ENCODE measurements around the gene NELL1. TPM values are rescaled to one million over a fixed set of nuclear protein-coding genes. Genes with fewer than 3 reads are reported as not detected.

The NELL1 gene
- total and polyA plus RNA-seq, 10 donors = 0.20 TPM; not detected in 9

- no peak overlapping the region for H3K4me3 ChIP-seq
- no peak for TF ChIP-seq POLR2A (IDR thresholded peaks at IDR 0.05)
- no peak for TF ChIP-seq CTCF (IDR thresholded peaks at IDR 0.05 in 8 of 11, conservative IDR thresholded peaks at IDR 0.05 in 3 of 11)
- no peak for TF ChIP-seq POLR2AphosphoS5 (IDR thresholded peaks at IDR 0.05)
- H3K27me3 ChIP-seq (replicated peaks in 1 of 7) = no peaks in the 10 kb centered on the region
- H3K9me3 ChIP-seq = no peaks in the 10 kb centered on the region
- no peak overlapping the region for H3K27ac ChIP-seq
- no peaks in the 10 kb centered on the region for H3K36me3 ChIP-seq
- WGBS, 5 donors = 77 to 100% (median 90%) methylated on average over 1 of the region's 1 CpG
- intact Hi-C loops (cut with DNase I; ENCODE audit: low total_unique reads) = no loop called here
- H3K4me1 ChIP-seq = no peaks in the 10 kb centered on the region
- no peak for DNase-seq
These were observed 446.6 kb downstream of the NELL1 start for GRCh38 chr11:21116009-21116408.

- no peak for TF ChIP-seq POLR2AphosphoS5 (IDR thresholded peaks at IDR 0.05)
- TF ChIP-seq CTCF (IDR thresholded peaks at IDR 0.05 in 8 of 11, conservative IDR thresholded peaks at IDR 0.05 in 3 of 11) = no peak
- no peak for TF ChIP-seq POLR2A (IDR thresholded peaks at IDR 0.05)
- 44 to 56% (median 49%) methylated on average over 3 of the region's 3 CpGs for WGBS, 5 donors
- H3K4me3 ChIP-seq = no peak overlapping the region
- no peaks in the 10 kb centered on the region for H3K36me3 ChIP-seq
- no peaks in the 10 kb centered on the region for H3K4me1 ChIP-seq
- no peak for DNase-seq
- no peaks in the 10 kb centered on the region for H3K9me3 ChIP-seq
- intact Hi-C loops (cut with DNase I; ENCODE audit: low total_unique reads) = no loop called here
- no peaks in the 10 kb centered on the region for H3K27me3 ChIP-seq (replicated peaks in 1 of 7)
- H3K27ac ChIP-seq = no peak overlapping the region
These were observed 450.0 kb downstream of the NELL1 start for GRCh38 chr11:21119411-21119810.

DNA sequence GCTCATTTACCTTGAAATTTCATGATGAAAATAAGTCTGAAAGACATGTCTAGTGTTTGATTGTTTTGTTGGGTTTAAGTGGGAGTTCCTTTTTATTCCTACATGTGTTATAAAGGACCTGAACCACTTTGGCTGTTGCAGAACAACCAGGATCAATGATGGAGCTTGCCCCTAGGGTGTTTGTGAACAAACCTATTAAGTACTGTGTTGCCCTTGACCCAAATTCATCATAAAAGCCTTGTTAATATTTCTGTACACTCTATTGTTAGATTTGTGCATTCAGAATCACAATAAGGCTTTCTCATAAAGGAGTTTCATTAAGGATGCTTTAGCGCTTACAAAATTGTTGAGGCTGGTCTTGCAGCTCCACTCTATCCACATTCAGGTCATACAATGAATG, 452.6 kb downstream of the NELL1 start:
- no peaks in the 10 kb centered on the region for H3K27me3 ChIP-seq (replicated peaks in 1 of 7)
- no peak overlapping the region for H3K27ac ChIP-seq
- H3K9me3 ChIP-seq = no peaks in the 10 kb centered on the region
- TF ChIP-seq CTCF (IDR thresholded peaks at IDR 0.05 in 8 of 11, conservative IDR thresholded peaks at IDR 0.05 in 3 of 11) (no peak), POLR2AphosphoS5 (IDR thresholded peaks at IDR 0.05) (no peak), POLR2A (IDR thresholded peaks at IDR 0.05) (no peak)
- 89 to 97% (median 90%) methylated on average over 1 of the region's 1 CpG for WGBS, 5 donors
- no peak for DNase-seq
- intact Hi-C loops (cut with DNase I; ENCODE audit: low total_unique reads) = no loop called here
- no peaks in the 10 kb centered on the region for H3K4me1 ChIP-seq
- no peaks in the 10 kb centered on the region for H3K36me3 ChIP-seq
- no peak overlapping the region for H3K4me3 ChIP-seq

DNA sequence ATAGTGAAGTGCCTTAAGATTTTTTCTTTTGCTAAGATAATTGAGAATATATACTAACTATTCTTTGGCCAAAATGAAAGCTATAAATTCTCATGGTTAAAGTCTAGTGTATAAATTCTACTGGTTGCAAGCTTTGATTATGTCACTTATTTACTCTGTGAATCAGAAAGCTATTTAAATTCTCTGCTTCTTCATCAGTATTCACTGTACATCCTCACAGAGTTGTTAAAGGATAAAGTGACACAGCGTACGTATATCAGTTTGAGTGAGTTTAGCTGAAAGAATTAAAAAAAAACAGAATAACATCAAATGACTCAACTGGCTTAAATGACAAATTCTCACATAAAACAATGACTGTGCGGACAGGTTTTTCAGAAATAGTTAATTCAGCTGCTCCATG, 453.1 kb downstream of the NELL1 start:
- TF ChIP-seq CTCF (IDR thresholded peaks at IDR 0.05 in 8 of 11, conservative IDR thresholded peaks at IDR 0.05 in 3 of 11) (no peak), POLR2AphosphoS5 (IDR thresholded peaks at IDR 0.05) (no peak), POLR2A (IDR thresholded peaks at IDR 0.05) (no peak)
- no peak for DNase-seq
- 85 to 96% (median 93%) methylated on average over 3 of the region's 3 CpGs for WGBS, 5 donors
- H3K27ac ChIP-seq = no peak overlapping the region
- no peaks in the 10 kb centered on the region for H3K4me1 ChIP-seq
- H3K27me3 ChIP-seq (replicated peaks in 1 of 7) = no peaks in the 10 kb centered on the region
- H3K4me3 ChIP-seq = no peak overlapping the region
- H3K9me3 ChIP-seq = no peaks in the 10 kb centered on the region
- intact Hi-C loops (cut with DNase I; ENCODE audit: low total_unique reads) = no loop called here
- no peaks in the 10 kb centered on the region for H3K36me3 ChIP-seq

Data from spleen (tissue), 11 donors.